ENCODE data around the gene SLC30A7. TPM values are rescaled to one million over a fixed set of nuclear protein-coding genes. Genes with fewer than 3 reads are reported as not detected.
A peak's percentile ranks its signal among the peaks of the same experiment; 100 is the strongest.

The SLC30A7 gene
- total RNA-seq, 6 experiments from 2014 or later: 19.1 to 32.2 (median 23.3) TPM

DNA sequence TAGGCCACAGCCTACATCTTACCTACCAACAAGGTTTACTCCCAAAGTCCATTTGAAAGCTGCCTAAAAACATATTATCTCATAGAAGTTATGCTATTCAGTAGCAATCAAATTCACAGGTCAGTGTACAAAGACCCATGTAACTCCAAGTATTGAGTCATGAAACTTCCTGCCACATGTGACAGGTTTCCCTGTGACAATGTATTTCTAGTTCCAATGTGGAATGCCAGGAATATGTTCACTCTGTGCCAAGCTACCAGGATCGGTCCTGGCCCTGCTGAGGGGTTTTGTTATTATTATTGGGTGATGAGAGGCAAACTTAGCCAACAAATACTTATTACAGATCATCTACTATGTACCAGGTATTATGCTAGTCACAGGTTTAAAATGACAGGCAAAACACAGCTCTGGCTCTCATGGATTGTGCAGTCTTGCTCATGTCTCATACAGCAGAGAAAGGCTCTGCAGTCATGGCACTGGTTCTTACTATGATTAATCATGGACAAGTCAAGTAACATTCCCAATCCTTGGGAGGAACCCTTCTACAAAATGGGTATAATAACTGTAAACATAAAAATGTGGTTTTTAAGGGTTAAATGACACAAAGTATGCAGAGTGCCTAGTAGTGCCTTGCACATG is 107.2 kb downstream of the SLC30A7 start:
- Histone ChIP-seq H3K4me3 (no peak overlapping the region), H3K9me3 (no peaks in the 10 kb centered on the region), H3K36me3 (no peaks in the 10 kb centered on the region), H3K27ac (no peak overlapping the region), H3K27me3 (no peaks in the 10 kb centered on the region), H3K4me1 (peaks cover 0 to 43% (median 5%) of the 10 kb centered on the region in 4 donors)
- intact Hi-C loops (cut with DNase I): no loop called here
- DNase-seq: no peak
- WGBS (ENCODE audit: insufficient coverage, low coverage, low lambda C conversion rate, missing lambda C conversion rate): 14% methylated on average over 1 of the region's 1 CpG
- TF ChIP-seq POLR2A (IDR thresholded peaks at IDR 0.05): no peak
- TF ChIP-seq, protein P1, sequence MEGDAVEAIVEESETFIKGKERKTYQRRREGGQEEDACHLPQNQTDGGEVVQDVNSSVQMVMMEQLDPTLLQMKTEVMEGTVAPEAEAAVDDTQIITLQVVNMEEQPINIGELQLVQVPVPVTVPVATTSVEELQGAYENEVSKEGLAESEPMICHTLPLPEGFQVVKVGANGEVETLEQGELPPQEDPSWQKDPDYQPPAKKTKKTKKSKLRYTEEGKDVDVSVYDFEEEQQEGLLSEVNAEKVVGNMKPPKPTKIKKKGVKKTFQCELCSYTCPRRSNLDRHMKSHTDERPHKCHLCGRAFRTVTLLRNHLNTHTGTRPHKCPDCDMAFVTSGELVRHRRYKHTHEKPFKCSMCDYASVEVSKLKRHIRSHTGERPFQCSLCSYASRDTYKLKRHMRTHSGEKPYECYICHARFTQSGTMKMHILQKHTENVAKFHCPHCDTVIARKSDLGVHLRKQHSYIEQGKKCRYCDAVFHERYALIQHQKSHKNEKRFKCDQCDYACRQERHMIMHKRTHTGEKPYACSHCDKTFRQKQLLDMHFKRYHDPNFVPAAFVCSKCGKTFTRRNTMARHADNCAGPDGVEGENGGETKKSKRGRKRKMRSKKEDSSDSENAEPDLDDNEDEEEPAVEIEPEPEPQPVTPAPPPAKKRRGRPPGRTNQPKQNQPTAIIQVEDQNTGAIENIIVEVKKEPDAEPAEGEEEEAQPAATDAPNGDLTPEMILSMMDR (IDR thresholded peaks at IDR 0.05): no peak
- peak in 3 of 4 donors; percentile 12 to 62 (median 37) for ATAC-seq

- peaks cover 0 to 43% (median 5%) of the 10 kb centered on the region in 4 donors for H3K4me1 ChIP-seq
- no peaks in the 10 kb centered on the region for H3K27me3 ChIP-seq
- H3K4me3 ChIP-seq: no peak overlapping the region
- DNase-seq (no peak), ATAC-seq (peak; percentile 75 to 92 (median 85))
- H3K36me3 ChIP-seq: no peaks in the 10 kb centered on the region
- 19% methylated on average over 1 of the region's 1 CpG for WGBS (ENCODE audit: insufficient coverage, low coverage, low lambda C conversion rate, missing lambda C conversion rate)
- intact Hi-C loops (cut with DNase I): no loop called here
- peak overlapping the region in 1 of 3 donors; percentile 20 for H3K27ac ChIP-seq
- no peaks in the 10 kb centered on the region for H3K9me3 ChIP-seq
- no peak for TF ChIP-seq POLR2A (IDR thresholded peaks at IDR 0.05)
- TF ChIP-seq, protein P1 (IDR thresholded peaks at IDR 0.05): no peak
Observed at GRCh38 chr1:101004061-101004460, 108.2 kb downstream of the SLC30A7 start.

DNA sequence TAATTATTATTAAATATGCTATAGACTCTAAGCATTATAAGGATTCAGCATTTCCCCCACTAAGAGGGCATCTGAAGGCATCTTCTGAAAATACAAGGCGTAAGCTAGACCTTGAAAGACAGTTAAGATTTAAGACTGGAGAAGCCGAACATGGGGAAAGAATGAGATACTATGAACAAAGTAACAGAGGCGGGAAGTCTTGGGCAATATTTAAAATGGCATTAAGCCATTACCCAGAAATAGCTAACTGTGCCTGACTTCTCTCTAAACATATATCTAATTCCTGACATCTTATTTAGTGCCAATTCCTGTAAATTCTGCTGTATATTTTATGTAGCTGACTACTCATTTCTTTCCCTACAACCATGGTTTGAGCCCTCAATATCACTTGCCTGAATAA is 108.8 kb downstream of the SLC30A7 start:
- no peaks in the 10 kb centered on the region for H3K27me3 ChIP-seq
- peaks cover 0 to 43% (median 5%) of the 10 kb centered on the region in 4 donors for H3K4me1 ChIP-seq
- no peaks in the 10 kb centered on the region for H3K9me3 ChIP-seq
- H3K27ac ChIP-seq: peak overlapping the region in 1 of 3 donors; percentile 20
- DNase-seq: no peak
- no peaks in the 10 kb centered on the region for H3K36me3 ChIP-seq
- TF ChIP-seq POLR2A (IDR thresholded peaks at IDR 0.05): no peak
- intact Hi-C loops (cut with DNase I): no loop called here
- WGBS (ENCODE audit: insufficient coverage, low coverage, low lambda C conversion rate, missing lambda C conversion rate): 17% methylated on average over 3 of the region's 3 CpGs
- H3K4me3 ChIP-seq: no peak overlapping the region
- peak; percentile 68 to 82 (median 78) for ATAC-seq

DNA sequence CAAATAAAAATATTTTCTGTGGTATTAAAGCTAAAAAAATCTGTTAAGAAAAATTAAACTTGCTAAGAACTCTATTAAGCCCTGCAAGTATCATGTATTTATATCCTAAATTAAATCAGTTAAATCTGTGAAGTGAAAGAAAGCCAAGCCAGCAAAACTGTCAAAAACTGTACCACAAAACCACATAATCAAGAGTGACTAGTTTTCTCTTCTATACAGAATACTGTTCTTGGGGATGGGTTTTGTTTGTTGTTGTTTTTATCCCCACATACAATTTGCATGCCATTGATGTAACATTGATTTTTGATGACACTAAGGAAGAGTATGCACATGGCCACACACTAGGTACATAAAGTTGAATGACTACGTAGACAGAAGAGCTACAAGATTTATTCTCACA is 109.3 kb downstream of the SLC30A7 start:
- ATAC-seq (no peak), DNase-seq (no peak)
- Histone ChIP-seq H3K27ac (no peak overlapping the region), H3K4me1 (peaks cover 0 to 43% (median 5%) of the 10 kb centered on the region in 4 donors), H3K9me3 (no peaks in the 10 kb centered on the region), H3K4me3 (no peak overlapping the region), H3K36me3 (no peaks in the 10 kb centered on the region), H3K27me3 (no peaks in the 10 kb centered on the region)
- 94% methylated on average over 1 of the region's 1 CpG for WGBS (ENCODE audit: insufficient coverage, low coverage, low lambda C conversion rate, missing lambda C conversion rate)
- intact Hi-C loops (cut with DNase I): no loop called here
- TF ChIP-seq, protein P1 (IDR thresholded peaks at IDR 0.05): no peak
- no peak for TF ChIP-seq POLR2A (IDR thresholded peaks at IDR 0.05)

GRCh38 chr1:101005871-101006270 is 110.0 kb downstream of the SLC30A7 start:
- ATAC-seq (peak in 3 of 4 donors; percentile 36 to 49 (median 40)), DNase-seq (no peak)
- H3K27me3 ChIP-seq: no peaks in the 10 kb centered on the region
- 77% methylated on average over 3 of the region's 4 CpGs for WGBS (ENCODE audit: insufficient coverage, low coverage, low lambda C conversion rate, missing lambda C conversion rate)
- no peaks in the 10 kb centered on the region for H3K36me3 ChIP-seq
- TF ChIP-seq POLR2A (IDR thresholded peaks at IDR 0.05): no peak
- TF ChIP-seq, protein P1 (IDR thresholded peaks at IDR 0.05): no peak
- no peak overlapping the region for H3K4me3 ChIP-seq
- peaks cover 0 to 43% (median 5%) of the 10 kb centered on the region in 4 donors for H3K4me1 ChIP-seq
- peak overlapping the region in 1 of 3 donors; percentile 3 for H3K27ac ChIP-seq
- H3K9me3 ChIP-seq: no peaks in the 10 kb centered on the region
- intact Hi-C loops (cut with DNase I): no loop called here

All from right lobe of liver (tissue), 6 donors.